Naive B cell (primary cell): ENCODE data around the gene TEKTIP1. TPM values are rescaled to one million over a fixed set of nuclear protein-coding genes. Genes with fewer than 3 reads are reported as not detected.

Experiments used
- ATAC-seq, 2 donors: fragments of 150-1000 bp; cut with Tn5 transposase; 2 replicates each; pipeline ENCODE4 v1.10.0; 2021; ENCODE audit warnings: low read depth in 2 of 2, mild to moderate bottlenecking in 2 of 2, moderate library complexity in 2 of 2
- DNase-seq: peaks from one replicate; pipeline ENCODE4 v3.0.0; 2022
- H3K27ac Mint-ChIP-seq, 6 donors: one replicate each; pipeline ENCODE4 v1.8.0; 2020 to 2022; ENCODE audit warnings: mild to moderate bottlenecking in 6 of 6, mixed read lengths in 6 of 6, moderate library complexity in 5 of 6, inconsistent platforms in 2 of 6
- H3K27me3 Mint-ChIP-seq, 3 donors: one replicate each; pipeline ENCODE4 v1.8.0; 2021 to 2022; ENCODE audit warnings: mixed read lengths in 3 of 3, mild to moderate bottlenecking in 1 of 3
- H3K36me3 Mint-ChIP-seq, 2 donors: one replicate each; pipeline ENCODE4 v1.8.0; 2020 to 2022; ENCODE audit warnings: mixed read lengths in 2 of 2, inconsistent platforms in 1 of 2, mild to moderate bottlenecking in 1 of 2
- H3K4me1 Mint-ChIP-seq, 3 donors: one replicate each; pipeline ENCODE4 v1.8.0; 2020 to 2022; ENCODE audit warnings: mixed read lengths in 3 of 3, inconsistent platforms in 1 of 3, mild to moderate bottlenecking in 1 of 3, moderate library complexity in 1 of 3
- H3K4me3 Mint-ChIP-seq, 8 donors: one replicate each; pipeline ENCODE4 v1.8.0; 2020 to 2022; ENCODE audit warnings: mild to moderate bottlenecking in 8 of 8, mixed read lengths in 8 of 8, moderate library complexity in 8 of 8, inconsistent platforms in 2 of 8
- H3K9me3 Mint-ChIP-seq, 7 donors: one replicate each; pipeline ENCODE4 v1.8.0; 2020 to 2022; ENCODE audit warnings: mixed read lengths in 7 of 7, mild to moderate bottlenecking in 5 of 7, inconsistent platforms in 2 of 7, moderate library complexity in 1 of 7
- polyA plus RNA-seq, 6 donors: library from polyadenylated mRNA; unstranded; fragments of 300-500 nt; fragmentation: Illumina TruSeq; gene quantifications; one replicate each; pipeline ENCODE4 v1.2.3, GENCODE V29; 2021; ENCODE audit warnings: low read depth in 6 of 6

Gene TEKTIP1
- polyA plus RNA-seq, 6 donors from 2014 or later = 0.56 TPM; not detected in 5

DNA sequence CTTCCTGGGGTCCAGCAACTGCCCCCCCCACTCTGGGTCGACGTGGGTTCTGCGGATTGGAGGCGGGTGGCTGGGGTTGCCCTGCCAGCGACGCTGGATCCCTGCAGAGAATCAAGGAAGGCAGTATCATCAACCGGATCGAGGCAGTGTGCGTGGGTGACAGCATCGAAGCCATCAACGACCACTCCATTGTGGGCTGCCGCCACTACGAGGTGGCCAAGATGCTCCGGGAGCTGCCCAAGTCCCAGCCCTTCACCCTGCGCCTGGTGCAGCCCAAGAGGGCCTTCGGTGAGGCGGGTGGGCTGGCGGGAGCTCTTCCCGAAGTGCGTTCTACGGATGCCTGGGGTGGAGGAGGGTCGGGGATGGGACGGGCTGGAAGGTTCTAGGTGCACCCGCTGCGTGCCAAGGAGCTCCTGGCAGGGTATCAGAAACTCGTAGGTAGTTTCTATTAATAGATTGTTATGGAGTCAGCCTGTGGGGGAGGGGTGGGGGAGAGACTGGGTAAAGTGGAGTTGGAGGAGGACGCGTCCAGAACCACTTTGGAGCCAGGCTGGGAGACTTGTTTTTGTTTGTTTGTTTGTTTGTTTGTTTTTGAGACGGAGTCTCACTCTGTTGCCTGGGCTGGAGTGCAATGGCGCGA lies 47.9 kb downstream of the TEKTIP1 start:
- no peaks in the 10 kb centered on the region for H3K9me3 Mint-ChIP-seq
- H3K27me3 Mint-ChIP-seq = no peaks in the 10 kb centered on the region
- H3K36me3 Mint-ChIP-seq = no peaks in the 10 kb centered on the region
- no peak for DNase-seq
- no peak for ATAC-seq
- peak overlapping the region in 3 of 8 donors; percentile 22 to 58 (median 40) for H3K4me3 Mint-ChIP-seq
- no peak overlapping the region for H3K27ac Mint-ChIP-seq
- peaks cover 0 to 6% (median 2%) of the 10 kb centered on the region in 3 donors for H3K4me1 Mint-ChIP-seq

GRCh38 chr19:3589439-3589838 lies 50.5 kb downstream of the TEKTIP1 start:
- Mint-ChIP-seq H3K9me3 (no peaks in the 10 kb centered on the region), H3K27me3 (no peaks in the 10 kb centered on the region), H3K4me3 (no peak overlapping the region), H3K4me1 (peaks cover 0 to 6% (median 5%) of the 10 kb centered on the region in 3 donors), H3K36me3 (no peaks in the 10 kb centered on the region), H3K27ac (peak overlapping the region in 1 of 6 donors; percentile 61)
- DNase-seq (no peak), ATAC-seq (no peak)

- no peaks in the 10 kb centered on the region for H3K9me3 Mint-ChIP-seq
- DNase-seq = no peak
- no peaks in the 10 kb centered on the region for H3K36me3 Mint-ChIP-seq
- H3K4me3 Mint-ChIP-seq = no peak overlapping the region
- no peak overlapping the region for H3K27ac Mint-ChIP-seq
- no peaks in the 10 kb centered on the region for H3K27me3 Mint-ChIP-seq
- H3K4me1 Mint-ChIP-seq = peaks cover 0 to 6% (median 5%) of the 10 kb centered on the region in 3 donors
- no peak for ATAC-seq
These were observed 51.0 kb downstream of the TEKTIP1 start for GRCh38 chr19:3589949-3590348.

DNA sequence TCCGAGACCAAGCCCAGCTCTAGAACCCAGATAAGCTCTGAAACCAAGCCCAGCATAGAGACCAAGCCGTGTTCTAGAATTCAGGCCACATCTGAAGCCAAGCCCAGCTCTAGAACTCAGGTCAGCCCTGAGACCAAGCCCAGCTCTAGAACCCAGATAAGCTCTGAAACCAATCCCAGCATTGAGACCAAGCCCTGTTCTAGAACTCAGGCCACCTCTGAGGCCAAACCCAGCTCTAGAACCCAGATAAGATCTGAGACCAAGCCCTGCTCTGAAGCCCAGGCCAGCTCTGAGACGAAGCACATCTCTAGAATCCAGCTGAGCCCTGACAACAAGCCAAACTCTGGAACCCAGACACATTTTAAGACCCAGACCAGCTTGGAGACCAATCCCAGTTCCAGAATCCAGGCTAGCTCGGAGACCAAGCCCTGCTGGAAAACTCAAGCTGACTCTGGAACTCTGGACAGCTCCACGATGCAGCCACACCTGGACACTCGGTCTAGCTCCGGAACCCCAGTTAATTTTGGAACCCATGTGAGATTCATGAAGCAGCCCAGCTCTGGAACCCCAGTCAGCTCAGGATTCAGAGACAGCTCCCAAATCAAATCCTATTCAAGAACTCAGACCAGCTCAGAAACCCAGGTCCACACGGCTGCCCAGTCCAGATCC lies 52.2 kb downstream of the TEKTIP1 start:
- Mint-ChIP-seq H3K4me1 (peaks cover 0 to 2% (median 2%) of the 10 kb centered on the region in 3 donors), H3K36me3 (no peaks in the 10 kb centered on the region), H3K4me3 (peak overlapping the region in 1 of 8 donors; percentile 16), H3K9me3 (no peaks in the 10 kb centered on the region), H3K27me3 (no peaks in the 10 kb centered on the region), H3K27ac (peak overlapping the region in 2 of 6 donors; percentile 15 to 63)
- no peak for ATAC-seq
- DNase-seq = no peak

DNA sequence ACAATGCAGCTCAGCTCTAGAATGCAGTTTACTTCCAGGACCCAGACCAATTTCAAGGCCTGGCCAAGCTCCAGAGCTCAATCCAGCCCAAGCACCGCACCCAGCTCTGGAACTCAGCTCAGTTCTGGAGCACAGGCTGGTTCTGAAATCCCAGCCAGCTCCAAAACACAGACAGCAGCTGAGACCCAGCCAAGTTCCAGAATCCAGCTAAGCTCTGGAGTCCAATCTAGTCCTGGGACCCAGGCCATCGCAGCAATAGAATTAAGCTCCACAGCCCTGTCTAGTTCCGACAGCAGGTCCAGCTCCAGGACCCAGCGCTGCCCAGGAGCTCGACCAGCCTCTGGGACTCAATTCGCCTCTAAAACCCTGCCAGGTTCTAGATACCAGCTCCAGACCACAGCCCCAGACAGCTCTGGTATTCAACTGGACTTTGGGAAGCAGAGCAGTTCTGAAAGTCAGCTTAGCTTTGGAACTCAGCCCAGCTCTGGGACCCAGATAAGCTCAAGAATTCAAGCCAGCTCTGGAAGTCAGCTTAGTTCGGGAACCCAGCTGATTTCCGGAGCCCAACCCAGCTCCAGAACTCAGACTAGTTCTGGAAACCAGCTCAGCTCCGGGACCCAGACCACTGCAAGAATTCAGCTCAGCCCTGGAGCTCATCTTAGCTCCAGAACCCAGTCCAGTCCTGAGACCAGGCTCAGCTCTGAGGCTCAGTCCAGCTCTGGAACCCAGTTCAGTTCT lies 53.1 kb downstream of the TEKTIP1 start:
- H3K4me1 Mint-ChIP-seq = peaks cover 0 to 2% (median 0%) of the 10 kb centered on the region in 3 donors
- H3K27me3 Mint-ChIP-seq = no peaks in the 10 kb centered on the region
- DNase-seq = no peak
- H3K36me3 Mint-ChIP-seq = no peaks in the 10 kb centered on the region
- H3K4me3 Mint-ChIP-seq = no peak overlapping the region
- H3K27ac Mint-ChIP-seq = peak overlapping the region in 1 of 6 donors; percentile 63
- H3K9me3 Mint-ChIP-seq = no peaks in the 10 kb centered on the region
- ATAC-seq = no peak

DNA sequence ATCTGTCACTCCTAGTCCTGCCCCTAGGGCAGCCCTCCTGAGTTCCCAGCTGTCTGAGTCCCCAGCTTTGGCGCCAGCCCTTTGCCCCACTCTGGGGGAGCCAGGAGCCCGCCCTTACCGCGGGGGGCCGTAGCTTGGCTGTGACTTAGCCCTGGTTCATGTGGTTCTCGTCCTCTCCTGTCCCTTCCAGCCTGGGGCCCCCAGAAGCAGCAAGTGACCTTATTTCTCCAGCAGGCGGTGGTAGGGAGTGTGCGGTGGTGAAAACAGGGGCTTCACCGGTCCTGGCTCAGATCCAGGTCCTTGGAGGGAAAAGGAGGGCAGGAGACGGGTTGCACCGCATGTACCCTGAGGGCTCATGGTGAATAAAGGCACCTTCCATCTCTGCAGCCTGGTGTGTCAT lies 54.2 kb downstream of the TEKTIP1 start:
- peak overlapping the region in 1 of 6 donors; percentile 25 for H3K27ac Mint-ChIP-seq
- H3K9me3 Mint-ChIP-seq = no peaks in the 10 kb centered on the region
- no peak for ATAC-seq
- peaks cover 0 to 2% (median 0%) of the 10 kb centered on the region in 3 donors for H3K4me1 Mint-ChIP-seq
- DNase-seq = no peak
- H3K36me3 Mint-ChIP-seq = no peaks in the 10 kb centered on the region
- H3K27me3 Mint-ChIP-seq = no peaks in the 10 kb centered on the region
- H3K4me3 Mint-ChIP-seq = no peak overlapping the region

Other genes starting within 250 kb of the TEKTIP1 start
- 10 to 100 TPM in 1 of 6 donors, 1 to 10 TPM in 4, not detected in 1; 3.4 to 11.4 (median 5.3) TPM for gene NFIC, start 172.6 kb upstream of the TEKTIP1 start, polyA plus RNA-seq
- 1 to 10 TPM in 1 of 6 donors, under 1 TPM in 3, not detected in 2; 0.50 to 1.2 (median 0.72) TPM for gene SMIM24, start 58.6 kb upstream of the TEKTIP1 start, polyA plus RNA-seq
- gene SMIM44, start 55.7 kb upstream of the TEKTIP1 start, polyA plus RNA-seq = not detected
- gene DOHH, start 38.5 kb upstream of the TEKTIP1 start, polyA plus RNA-seq = 10 to 100 TPM in 2 of 6 donors, 1 to 10 TPM in 4; 6.6 to 11.5 (median 7.4) TPM
- gene FZR1, start 32.9 kb upstream of the TEKTIP1 start, polyA plus RNA-seq = 10 to 100 TPM in 4 of 6 donors, 1 to 10 TPM in 2; 5.8 to 20.0 (median 10.7) TPM
- gene MFSD12, start 18.4 kb downstream of the TEKTIP1 start, polyA plus RNA-seq = 10 to 100 TPM; 19.1 to 37.6 (median 26.7) TPM
- 10 to 100 TPM; 36.4 to 46.9 (median 44.3) TPM for gene HMG20B, start 33.8 kb downstream of the TEKTIP1 start, polyA plus RNA-seq
- gene GIPC3, start 46.3 kb downstream of the TEKTIP1 start, polyA plus RNA-seq = 1 to 10 TPM in 1 of 6 donors, under 1 TPM in 4, not detected in 1; 0.06 to 1.0 (median 0.21) TPM
- gene TBXA2R, start 67.7 kb downstream of the TEKTIP1 start, polyA plus RNA-seq = 10 to 100 TPM; 15.9 to 32.5 (median 22.7) TPM
- gene CACTIN, start 87.6 kb downstream of the TEKTIP1 start, polyA plus RNA-seq = 10 to 100 TPM in 1 of 6 donors, 1 to 10 TPM in 5; 2.7 to 15.4 (median 7.9) TPM
- 10 to 100 TPM in 1 of 6 donors, 1 to 10 TPM in 4, under 1 TPM in 1; 0.41 to 13.4 (median 4.9) TPM for gene PIP5K1C, start 161.3 kb downstream of the TEKTIP1 start, polyA plus RNA-seq
- 1 to 10 TPM in 5 of 6 donors, not detected in 1; 1.2 to 3.8 (median 2.0) TPM for gene TJP3, start 169.2 kb downstream of the TEKTIP1 start, polyA plus RNA-seq
- 10 to 100 TPM; 28.8 to 51.6 (median 35.3) TPM for gene APBA3, start 222.5 kb downstream of the TEKTIP1 start, polyA plus RNA-seq
- 100 to 1,000 TPM; 113 to 186 (median 131) TPM for gene MRPL54, start 223.5 kb downstream of the TEKTIP1 start, polyA plus RNA-seq
- under 1 TPM in 1 of 6 donors, not detected in 5; 0.20 TPM for gene RAX2, start 233.1 kb downstream of the TEKTIP1 start, polyA plus RNA-seq
- gene MATK, start 247.2 kb downstream of the TEKTIP1 start, polyA plus RNA-seq = 1 to 10 TPM; 3.2 to 6.7 (median 5.6) TPM